HG03378 (cell line): ENCODE results near the gene PHF11.
"Not testable (repeated sequence)": the region's sequence is repeated elsewhere in the genome, so short reads cannot be mapped to it uniquely, and the experiment has no call there.

Experiments used
- ATAC-seq: cut with Tn5 transposase; IDR thresholded peaks from one replicate; pipeline ENCODE4 v1.9.1; 2021; ENCODE audit warnings: mild to moderate bottlenecking, moderate library complexity; ENCODE audit not compliant: unreplicated experiment

The PHF11 gene

GRCh38 chr13:49543656-49544055 is 47.9 kb downstream of the PHF11 start:
- no peak for ATAC-seq

GRCh38 chr13:49545661-49546060 is 49.9 kb downstream of the PHF11 start:
- ATAC-seq: no peak

GRCh38 chr13:49546561-49546960 is 50.8 kb downstream of the PHF11 start:
- ATAC-seq: no peak

GRCh38 chr13:49549289-49549688 is 53.5 kb downstream of the PHF11 start:
- ATAC-seq: no peak

GRCh38 chr13:49550942-49551644 is 55.3 kb downstream of the PHF11 start:
- no peak for ATAC-seq

GRCh38 chr13:49553888-49554287 is 58.1 kb downstream of the PHF11 start:
- ATAC-seq: no peak

- ATAC-seq: no peak
Observed at GRCh38 chr13:49554387-49554786, 58.6 kb downstream of the PHF11 start.

GRCh38 chr13:49559006-49559405 is 63.3 kb downstream of the PHF11 start:
- ATAC-seq: no peak

- no peak for ATAC-seq
Observed at GRCh38 chr13:49560270-49561061, 64.7 kb downstream of the PHF11 start.

GRCh38 chr13:49561062-49561410 is 65.3 kb downstream of the PHF11 start:
- ATAC-seq: no peak

- no peak for ATAC-seq
Observed at GRCh38 chr13:49563516-49563915, 67.8 kb downstream of the PHF11 start.

- not testable (repeated sequence) for ATAC-seq
Observed at GRCh38 chr13:49565461-49565860, 69.7 kb downstream of the PHF11 start.

- no peak for ATAC-seq
Observed at GRCh38 chr13:49566461-49566860, 70.7 kb downstream of the PHF11 start.

- ATAC-seq: no peak
Observed at GRCh38 chr13:49567491-49567890, 71.7 kb downstream of the PHF11 start.

- no peak for ATAC-seq
Observed at GRCh38 chr13:49569993-49570689, 74.4 kb downstream of the PHF11 start.

- ATAC-seq: no peak
Observed at GRCh38 chr13:49571299-49572240, 75.8 kb downstream of the PHF11 start.
